Right lung (tissue), 5 donors: ENCODE results near the gene OGFOD3. TPM values are rescaled to one million over a fixed set of nuclear protein-coding genes. Genes with fewer than 3 reads are reported as not detected.
"Not testable (repeated sequence)": the region's sequence is repeated elsewhere in the genome, so short reads cannot be mapped to it uniquely, and the experiment has no call there.

Experiments used
- DNase-seq, 2 donors: peaks; one replicate each; pipeline ENCODE4 v3.0.0-alpha.2; 2013
- polyA plus RNA-seq, 5 donors: library from polyadenylated mRNA; unstranded; fragments of 120-200 nt; gene quantifications; one replicate each; pipeline versions ENCODE4 v1.2.1 to v1.2.3, GENCODE V29; 2013; ENCODE audit warnings: inconsistent platforms in 1 of 5, low replicate concordance in 1 of 5; ENCODE audit not compliant: insufficient read length in 5 of 5, insufficient read depth in 1 of 5

OGFOD3 gene
- polyA plus RNA-seq, 5 donors = 18.5 to 35.4 (median 26.2) TPM

GRCh38 chr17:82357394-82357793 is 61.0 kb downstream of the OGFOD3 start:
- no peak for DNase-seq

DNA sequence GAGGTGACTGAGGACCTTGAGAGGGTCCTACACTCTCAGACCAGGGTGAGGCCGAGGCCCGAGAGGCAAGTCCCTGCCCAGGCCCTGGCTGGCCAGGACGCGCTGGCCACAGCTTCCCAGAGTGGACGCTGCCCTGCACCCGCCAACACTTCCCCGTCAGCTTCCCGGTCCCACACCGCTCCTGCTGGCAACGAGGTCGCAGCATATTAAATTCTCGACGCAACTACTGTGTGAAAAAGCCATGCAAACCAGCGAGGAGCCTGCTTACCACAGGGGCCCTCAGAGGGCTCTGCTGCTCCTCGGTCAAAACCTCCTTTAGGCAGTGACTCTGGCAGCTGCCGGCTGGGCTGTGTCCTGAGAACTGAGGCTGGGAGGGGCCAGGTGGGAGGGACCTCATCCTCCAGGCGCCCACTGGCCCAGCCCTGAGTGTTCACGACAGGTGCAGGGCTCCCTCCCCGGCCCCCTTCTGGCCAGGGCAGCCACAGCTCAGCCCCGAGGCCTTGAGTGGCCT is 61.5 kb downstream of the OGFOD3 start:
- no peak for DNase-seq

GRCh38 chr17:82355770-82356427 is 62.5 kb downstream of the OGFOD3 start:
- no peak for DNase-seq

DNA sequence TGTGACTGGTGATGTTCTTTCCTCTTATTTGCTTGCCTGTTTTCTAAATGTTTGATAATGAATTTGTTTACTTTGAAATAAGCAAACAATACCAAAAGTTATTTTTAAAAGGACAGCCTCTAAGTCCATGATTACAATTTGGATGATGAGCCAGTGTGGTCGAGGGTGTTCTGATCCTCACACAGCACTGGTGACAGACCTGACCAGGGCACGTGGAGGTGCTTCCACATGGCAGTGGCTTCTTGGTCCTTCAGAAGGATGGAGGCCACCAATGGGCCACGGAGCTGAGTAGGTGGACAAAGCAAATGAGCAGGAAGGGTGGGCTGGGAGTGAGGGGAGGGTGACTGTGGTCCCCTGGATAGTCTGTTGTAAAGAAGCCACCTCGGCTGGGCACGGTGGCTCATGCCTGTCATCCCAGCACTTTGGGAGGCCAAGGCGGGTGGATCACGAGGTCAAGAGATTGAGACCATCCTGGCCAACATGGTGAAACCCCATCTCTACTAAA is 63.5 kb downstream of the OGFOD3 start:
- DNase-seq = no peak

DNA sequence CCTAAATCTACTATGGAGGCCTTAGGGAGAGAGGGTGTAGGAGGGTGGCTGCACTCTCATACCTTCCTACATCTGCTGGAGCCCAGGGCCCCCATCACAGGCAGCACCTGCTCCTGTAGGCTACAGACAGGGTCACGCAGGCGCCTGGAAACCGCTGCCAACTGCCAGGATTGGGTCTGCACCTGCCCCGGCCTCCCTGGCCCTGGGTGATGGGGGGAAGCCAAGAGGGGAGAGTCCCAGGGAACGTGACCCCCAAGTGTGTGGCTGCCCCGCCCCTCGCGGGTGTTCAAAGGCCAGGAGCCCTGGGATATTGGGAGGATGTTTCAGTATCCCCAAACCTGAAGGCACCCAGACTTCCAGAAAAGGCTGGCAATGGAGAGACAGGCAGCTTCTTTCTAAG is 64.9 kb downstream of the OGFOD3 start:
- DNase-seq = no peak

DNA sequence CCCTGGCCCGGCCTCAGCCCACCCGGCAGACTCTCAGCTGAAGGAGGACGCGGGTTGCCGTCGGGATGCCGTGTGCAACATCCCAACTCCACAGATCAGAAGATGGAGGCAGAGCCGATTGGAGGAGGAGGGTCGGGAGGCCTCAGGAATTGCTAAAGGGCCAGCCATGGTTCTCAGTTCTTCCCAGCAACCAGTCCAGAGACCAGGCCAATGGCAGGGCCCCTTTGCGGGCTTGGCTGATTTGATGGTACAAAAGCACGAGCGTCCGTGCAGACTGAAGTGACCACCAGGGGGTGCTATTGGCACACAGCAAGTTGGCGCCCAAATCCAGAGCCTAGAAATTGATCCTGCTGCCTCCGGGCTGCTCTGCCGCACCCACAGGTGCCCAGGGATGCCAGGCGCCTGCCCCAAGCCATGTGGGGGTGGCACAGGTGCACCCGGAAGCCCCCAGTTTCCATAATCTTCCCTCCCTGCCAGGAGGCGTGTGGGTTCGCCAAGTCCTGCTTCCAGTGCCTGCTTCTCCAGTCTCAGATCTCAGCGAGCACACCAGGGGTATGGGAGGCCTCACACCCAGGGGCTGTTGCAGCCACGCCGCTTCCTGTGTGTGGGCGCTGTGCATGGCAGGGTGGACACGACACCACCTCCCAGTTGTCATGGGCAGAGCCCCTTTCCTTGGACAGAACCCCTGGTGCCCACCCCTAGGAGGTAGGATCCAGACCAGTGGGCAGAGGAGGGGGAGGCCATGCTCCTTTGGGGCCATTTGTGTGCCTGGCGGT is 66.5 kb downstream of the OGFOD3 start:
- peak; percentile 76 to 85 for DNase-seq

DNA sequence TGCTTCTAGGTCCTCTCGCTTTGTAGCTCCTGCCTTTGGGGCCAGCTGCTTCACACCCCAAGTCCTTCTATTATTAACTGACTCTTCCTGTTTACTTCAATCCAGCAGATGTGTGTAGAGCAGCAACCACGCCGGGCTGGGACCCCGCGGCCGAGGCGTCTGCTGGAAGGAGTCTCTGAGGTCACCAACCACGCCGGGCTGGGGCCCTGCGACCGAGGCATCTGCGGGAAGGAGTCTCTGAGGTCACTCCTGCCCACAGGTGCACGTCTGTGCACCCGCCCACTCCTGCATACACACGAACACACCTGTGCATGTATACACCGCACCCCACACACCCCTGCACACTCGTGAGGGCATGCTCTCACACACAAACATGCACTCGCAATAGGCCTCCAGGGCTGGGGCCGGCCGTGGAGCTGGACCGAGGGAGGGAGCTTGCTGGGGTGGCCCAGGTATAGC is 67.1 kb downstream of the OGFOD3 start:
- DNase-seq = no peak

GRCh38 chr17:82350182-82351030 is 68.0 kb downstream of the OGFOD3 start:
- DNase-seq = no peak

GRCh38 chr17:82349287-82349701 is 69.1 kb downstream of the OGFOD3 start:
- DNase-seq = no peak

GRCh38 chr17:82348866-82349265 is 69.5 kb downstream of the OGFOD3 start:
- no peak for DNase-seq

GRCh38 chr17:82348434-82348833 is 70.0 kb downstream of the OGFOD3 start:
- DNase-seq = no peak

- not testable (repeated sequence) for DNase-seq
Measured at GRCh38 chr17:82347994-82348393, 70.4 kb downstream of the OGFOD3 start.

- DNase-seq = no peak
Measured at GRCh38 chr17:82346342-82347300, 71.8 kb downstream of the OGFOD3 start.

DNA sequence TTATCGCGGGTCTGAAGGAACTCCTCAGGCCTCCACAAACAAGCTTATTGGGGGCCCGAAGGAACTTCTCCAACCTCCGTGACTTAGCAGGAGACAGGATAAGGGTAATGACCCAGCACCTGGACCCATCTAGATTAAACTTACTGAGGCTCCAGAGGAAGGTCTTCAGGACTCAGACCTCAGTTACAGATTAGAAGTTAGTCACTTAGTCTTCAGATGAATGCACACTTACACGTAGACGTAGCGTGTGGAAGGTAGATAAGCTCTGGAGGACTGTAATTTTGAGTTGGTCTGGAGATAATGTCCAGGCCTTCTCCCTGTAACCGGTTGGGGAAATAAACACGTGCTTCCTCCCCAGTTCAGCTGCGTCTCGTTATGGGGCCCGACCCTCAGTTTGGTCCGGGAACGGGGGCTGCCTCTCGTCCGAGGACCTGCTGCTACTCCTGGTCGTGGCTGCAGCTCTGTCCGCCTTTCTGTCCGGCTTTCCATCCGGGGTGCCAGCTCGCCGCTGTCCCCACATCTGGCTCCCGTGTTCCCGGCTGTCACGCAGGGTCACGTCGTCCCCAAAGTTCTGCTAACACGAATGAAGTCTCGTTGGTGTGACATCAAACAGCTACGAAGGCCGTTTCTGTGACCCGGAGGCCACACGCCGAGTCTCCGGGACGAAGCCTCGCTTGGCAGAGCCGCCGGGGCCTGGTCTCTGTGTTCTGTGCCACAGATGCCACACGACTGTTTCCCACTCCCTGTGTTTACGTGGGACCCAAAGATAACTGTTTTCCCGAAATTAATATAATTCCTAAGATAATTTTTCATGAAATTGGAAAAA is 73.0 kb downstream of the OGFOD3 start:
- DNase-seq = no peak

DNA sequence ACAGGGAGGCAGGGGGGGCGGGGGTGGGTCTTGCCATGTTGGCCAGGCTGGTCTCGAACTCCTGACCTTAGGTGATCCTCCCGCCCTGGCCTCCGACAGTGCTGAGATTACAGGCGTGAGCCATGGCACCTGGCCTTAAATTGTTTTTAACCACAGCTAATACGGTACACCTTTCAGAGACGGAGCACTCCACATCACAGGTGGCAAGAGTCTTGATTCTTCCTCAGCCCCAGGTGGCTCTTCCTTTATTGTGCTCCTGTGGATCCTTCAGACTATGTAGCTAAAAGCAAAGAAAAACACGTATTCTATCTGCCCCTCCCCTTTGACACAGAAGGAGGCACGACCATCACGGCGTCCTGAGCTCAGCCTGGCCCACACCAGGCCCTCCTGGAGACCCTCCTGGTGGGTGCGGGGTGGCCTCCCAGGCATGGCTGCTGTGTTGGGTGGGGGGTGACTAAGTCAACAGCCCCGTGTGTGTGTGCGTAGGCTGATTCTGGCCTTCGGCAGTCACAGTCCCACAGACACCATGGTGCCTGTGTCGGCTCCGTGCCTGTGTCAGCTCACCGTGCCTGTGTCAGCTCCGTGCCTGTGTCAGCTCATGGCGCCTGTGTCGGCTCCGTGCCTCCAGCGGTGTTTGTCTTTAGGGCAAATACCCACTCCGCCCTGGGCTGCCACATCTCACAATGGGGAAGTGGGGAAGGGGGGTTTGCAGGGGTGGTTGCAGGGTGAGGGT is 74.0 kb downstream of the OGFOD3 start:
- DNase-seq = no peak

DNA sequence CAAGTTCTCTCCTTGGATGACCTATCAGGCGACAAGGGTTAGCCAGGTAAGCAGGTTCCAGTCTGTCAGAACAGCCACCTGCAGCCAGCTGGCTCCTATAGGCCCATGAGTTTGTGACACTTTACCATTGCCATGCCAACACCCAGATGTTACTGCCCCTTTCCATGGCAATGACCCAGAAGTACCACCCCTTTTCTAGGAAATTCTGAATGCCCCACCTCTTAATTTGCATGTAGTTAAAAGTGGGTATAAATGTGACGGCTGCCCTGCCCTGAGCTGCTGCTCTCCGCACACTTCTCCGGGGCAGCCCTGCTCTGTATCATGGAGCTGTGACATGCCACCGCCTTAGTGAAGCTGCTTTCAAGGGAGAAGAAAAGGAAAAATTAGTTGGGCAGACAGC is 74.8 kb downstream of the OGFOD3 start:
- DNase-seq = no peak

GRCh38 chr17:82342361-82343079 is 75.9 kb downstream of the OGFOD3 start:
- no peak for DNase-seq
